ENCODE results near the gene SEC24D. TPM values are rescaled to one million over a fixed set of nuclear protein-coding genes. Genes with fewer than 3 reads are reported as not detected.
A peak's percentile ranks its signal among the peaks of the same experiment; 100 is the strongest.

Gene SEC24D
- total and polyA plus RNA-seq, 9 of the 15 experiments (the other 6 are each of a cell fraction or from before 2014, with no cell fraction given): 7.1 to 22.5 (median 11.3) TPM

GRCh38 chr4:118836301-118837120, 585 bp upstream of the SEC24D start (continued):
- TF ChIP-seq, protein P1, sequence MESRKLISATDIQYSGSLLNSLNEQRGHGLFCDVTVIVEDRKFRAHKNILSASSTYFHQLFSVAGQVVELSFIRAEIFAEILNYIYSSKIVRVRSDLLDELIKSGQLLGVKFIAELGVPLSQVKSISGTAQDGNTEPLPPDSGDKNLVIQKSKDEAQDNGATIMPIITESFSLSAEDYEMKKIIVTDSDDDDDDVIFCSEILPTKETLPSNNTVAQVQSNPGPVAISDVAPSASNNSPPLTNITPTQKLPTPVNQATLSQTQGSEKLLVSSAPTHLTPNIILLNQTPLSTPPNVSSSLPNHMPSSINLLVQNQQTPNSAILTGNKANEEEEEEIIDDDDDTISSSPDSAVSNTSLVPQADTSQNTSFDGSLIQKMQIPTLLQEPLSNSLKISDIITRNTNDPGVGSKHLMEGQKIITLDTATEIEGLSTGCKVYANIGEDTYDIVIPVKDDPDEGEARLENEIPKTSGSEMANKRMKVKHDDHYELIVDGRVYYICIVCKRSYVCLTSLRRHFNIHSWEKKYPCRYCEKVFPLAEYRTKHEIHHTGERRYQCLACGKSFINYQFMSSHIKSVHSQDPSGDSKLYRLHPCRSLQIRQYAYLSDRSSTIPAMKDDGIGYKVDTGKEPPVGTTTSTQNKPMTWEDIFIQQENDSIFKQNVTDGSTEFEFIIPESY (CRISPR knock-in tag; IDR thresholded peaks at IDR 0.05): no peak

GRCh38 chr4:118834960-118835569, 861 bp downstream of the SEC24D start:
- Histone ChIP-seq H3K4me1 (replicated peaks in 1 of 2; ENCODE audit: control insufficient read depth in 2 of 2, insufficient read depth in 2 of 2, low read length in 2 of 2) (peaks cover 4 to 8% of the 10 kb centered on the region in 2 experiments; a peak in 4 of 5 replicates), H3K27me3 (ENCODE audit: control insufficient read depth in 2 of 2, insufficient read depth in 2 of 2, low read length in 2 of 2) (no peaks in the 10 kb centered on the region; a peak in 1 of 5 replicates), H3K9ac (ENCODE audit: insufficient read depth in 1 of 2, low read depth in 2 of 2, low read length in 2 of 2) (peak overlapping the region; percentile 86 to 88; a peak in 3 of 4 replicates), H3K4me3 (peak overlapping the region; percentile 92), H2AFZ (ENCODE audit: low read depth, low read length) (peak overlapping the region; percentile 100), H3K9me1 (ENCODE audit: control insufficient read depth, insufficient read depth, low read length) (no peaks in the 10 kb centered on the region), H4K20me1 (replicated peaks; ENCODE audit: control insufficient read depth, insufficient read depth, low read length) (no peaks in the 10 kb centered on the region), H3K4me2 (ENCODE audit: insufficient read depth, low read length) (peak overlapping the region; percentile 94), H3K36me3 (ENCODE audit: control insufficient read depth, insufficient read depth, low read length) (peaks cover 21% of the 10 kb centered on the region; the same call in 2 of the 3 replicates), H3K27ac (ENCODE audit: extremely low read depth, low read depth, low read length) (peak overlapping the region; percentile 79), H3K79me2 (ENCODE audit: control insufficient read depth, insufficient read depth, low read length) (peaks cover 23% of the 10 kb centered on the region; the same call in 2 of the 3 replicates), H3K9me3 (replicated peaks; ENCODE audit: control insufficient read depth, insufficient read depth, low read depth, low read length) (no peaks in the 10 kb centered on the region)
- intact Hi-C loops (cut with micrococcal nuclease): no loop called here
- ChIA-PET POLR2A (interaction anchor here (0.6 to 3.8 kb wide), 7 partner anchors 9 to 154 kb away, joined by 3 to 25 read pairs (median 4); no protein-coding TSS in a partner anchor), CTCF (ENCODE audit: low intra/inter-chr PET ratio) (no interaction called here)
- FAIRE-seq (peak; percentile 84), ATAC-seq (peak; percentile 75), DNase-seq (ENCODE audit: extremely low read depth in 1 of 4, low spot score in 3 of 4) (peak; percentile 18 to 69 (median 26))
- in situ Hi-C loops (cut with MboI): no loop called here
- 0% methylated on average over 12 of the region's 13 CpGs for WGBS (ENCODE audit: insufficient coverage, low coverage, missing lambda C conversion rate)
- BruUV-seq (replicated peaks): TSS peak; percentile 49
- TF ChIP-seq ZEB2 (IDR thresholded peaks at IDR 0.05) (peak; percentile 64; the same call in 1 of the 2 replicates), ZNF780A (CRISPR knock-in tag; IDR thresholded peaks at IDR 0.05) (no peak), BRD9 (IDR thresholded peaks at IDR 0.05; ENCODE audit: low read depth, partially characterized antibody) (no peak), U2AF2 (optimal IDR thresholded peaks at IDR 0.05; ENCODE audit: low read depth, low read length) (no peak), SRSF1 (IDR thresholded peaks at IDR 0.05; ENCODE audit: low read depth, low read length) (no peak), TAF1 (IDR thresholded peaks at IDR 0.05; ENCODE audit: control insufficient read depth, extremely low read depth, insufficient read depth, low read length, severe bottlenecking) (peak; percentile 17), MBD2 (IDR thresholded peaks at IDR 0.05; ENCODE audit: borderline replicate concordance, low read depth) (no peak), ZBTB9 (CRISPR knock-in tag; IDR thresholded peaks at IDR 0.05) (0 out of 2 replicates have a peak, but pooled peaks have one; percentile 25), POLR2B (IDR thresholded peaks at IDR 0.05; ENCODE audit: low read depth, partially characterized antibody) (peak; percentile 24), CTBP1 (IDR thresholded peaks at IDR 0.05; ENCODE audit: borderline replicate concordance) (peak; percentile 81), POLR2A (conservative IDR thresholded peaks at IDR 0.05) (peak; percentile 25), CXXC5 (CRISPR knock-in tag; IDR thresholded peaks at IDR 0.05) (0 out of 2 replicates have a peak, but pooled peaks have one; percentile 5), ZNF76 (CRISPR knock-in tag; IDR thresholded peaks at IDR 0.05; ENCODE audit: borderline replicate concordance) (no peak)
- TF ChIP-seq, protein P2, sequence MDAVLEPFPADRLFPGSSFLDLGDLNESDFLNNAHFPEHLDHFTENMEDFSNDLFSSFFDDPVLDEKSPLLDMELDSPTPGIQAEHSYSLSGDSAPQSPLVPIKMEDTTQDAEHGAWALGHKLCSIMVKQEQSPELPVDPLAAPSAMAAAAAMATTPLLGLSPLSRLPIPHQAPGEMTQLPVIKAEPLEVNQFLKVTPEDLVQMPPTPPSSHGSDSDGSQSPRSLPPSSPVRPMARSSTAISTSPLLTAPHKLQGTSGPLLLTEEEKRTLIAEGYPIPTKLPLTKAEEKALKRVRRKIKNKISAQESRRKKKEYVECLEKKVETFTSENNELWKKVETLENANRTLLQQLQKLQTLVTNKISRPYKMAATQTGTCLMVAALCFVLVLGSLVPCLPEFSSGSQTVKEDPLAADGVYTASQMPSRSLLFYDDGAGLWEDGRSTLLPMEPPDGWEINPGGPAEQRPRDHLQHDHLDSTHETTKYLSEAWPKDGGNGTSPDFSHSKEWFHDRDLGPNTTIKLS (IDR thresholded peaks at IDR 0.05; ENCODE audit: borderline replicate concordance, low read depth): peak; percentile 96
